DMS53 (cell line): Measurements from ENCODE around the gene ID1.
A peak's percentile ranks its signal among the peaks of the same experiment; 100 is the strongest.
"Not testable (repeated sequence)": the region's sequence is repeated elsewhere in the genome, so short reads cannot be mapped to it uniquely, and the experiment has no call there.

Experiments used
- DNase-seq: peaks from one replicate; lab custom pipeline; 2025; lab: John Stamatoyannopoulos, UW

ID1 gene

DNA sequence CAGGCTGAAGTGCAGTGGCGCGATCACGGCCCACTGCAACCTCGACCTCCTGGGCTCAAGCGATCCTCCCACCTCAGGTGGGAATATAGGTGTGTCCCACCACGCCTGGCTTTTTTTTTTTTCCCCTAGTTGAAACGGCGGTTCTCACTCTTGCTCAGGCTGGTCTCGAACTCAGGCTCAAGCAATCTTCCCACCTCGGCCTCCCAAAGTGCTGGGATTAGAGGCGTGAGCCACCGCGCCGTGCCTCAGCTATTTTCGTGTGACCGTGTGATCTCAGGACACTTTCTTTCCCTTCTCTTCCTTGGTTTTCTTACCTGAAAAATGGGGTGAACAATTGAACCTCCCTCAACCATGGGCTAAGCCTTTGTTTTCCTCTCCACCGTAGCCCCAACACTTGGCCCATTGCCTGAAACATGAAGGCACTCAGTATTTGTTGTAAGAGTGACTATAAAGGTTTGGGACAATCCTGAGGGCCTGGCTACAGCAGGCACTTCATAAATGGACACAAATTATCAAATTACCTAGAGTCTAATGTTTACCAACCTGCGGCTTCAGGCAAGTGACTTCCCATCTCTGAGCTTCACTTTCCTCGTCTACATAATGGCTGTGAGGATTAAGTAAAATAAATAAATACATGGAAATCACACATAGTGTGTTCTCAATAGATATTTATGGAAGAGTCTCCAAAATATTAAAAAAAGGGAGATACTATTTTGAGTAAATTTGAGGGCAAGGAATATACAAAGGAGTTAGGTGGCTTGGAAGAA, 31.4 kb upstream of the ID1 start:
- peak; percentile 95 for DNase-seq

DNA sequence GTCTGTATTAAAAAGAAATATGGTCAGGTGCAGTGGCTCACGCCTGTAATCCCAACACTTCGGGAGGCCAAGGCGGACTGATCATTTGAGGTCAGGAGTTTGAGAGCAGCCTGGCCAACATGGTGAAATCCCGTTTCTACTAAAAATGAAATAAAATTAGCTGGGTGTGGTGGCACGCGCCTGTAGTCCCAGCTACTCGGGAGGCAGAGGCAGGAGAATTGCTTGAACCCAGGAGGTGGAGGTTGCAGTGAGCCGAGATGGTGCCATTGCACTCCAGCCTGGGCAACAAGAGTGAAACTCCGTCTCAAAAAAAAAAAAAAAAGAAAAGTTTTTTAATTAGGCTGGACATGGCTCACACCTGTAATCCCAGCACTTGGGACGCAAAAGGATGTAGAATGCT, 30.1 kb upstream of the ID1 start:
- DNase-seq: not testable (repeated sequence)

DNA sequence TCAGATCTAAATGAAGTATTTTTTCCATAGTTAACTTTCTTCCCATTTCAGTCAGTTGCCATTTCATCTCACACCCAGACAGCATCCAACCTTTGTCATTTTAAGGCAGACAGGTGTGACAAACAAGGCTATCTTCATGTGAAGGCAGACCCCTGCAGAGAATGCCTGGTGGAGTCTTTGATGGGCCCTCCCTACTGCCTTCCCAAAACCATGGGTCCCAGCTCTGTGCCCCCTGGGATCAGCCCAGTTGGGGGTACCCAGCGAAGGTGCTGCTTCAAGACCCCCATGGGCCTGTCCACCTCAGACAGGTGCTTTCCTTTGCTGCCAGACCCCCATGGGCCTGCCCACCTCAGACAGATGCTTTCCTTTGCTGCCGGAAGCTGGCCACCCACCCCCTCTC, 28.3 kb upstream of the ID1 start:
- no peak for DNase-seq

DNA sequence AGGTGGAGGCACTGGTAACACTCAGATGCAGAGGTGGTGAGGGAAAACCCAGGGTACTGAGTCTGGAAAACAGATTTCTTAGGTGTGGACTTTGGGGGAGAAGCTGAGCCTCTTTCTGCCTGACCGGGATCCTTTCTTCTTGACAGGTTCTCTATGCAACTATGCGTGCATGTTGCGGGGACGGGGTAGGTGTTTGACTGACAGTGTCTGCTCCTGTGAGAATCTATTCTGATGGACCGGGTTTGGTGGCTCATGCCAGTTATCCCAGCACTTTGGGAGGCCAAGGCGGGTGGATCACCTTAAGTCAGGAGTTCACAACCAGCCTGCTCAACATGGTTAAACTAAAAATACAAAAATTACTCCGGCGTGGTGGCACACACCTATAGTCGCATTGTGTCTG, 27.9 kb upstream of the ID1 start:
- DNase-seq: no peak

DNA sequence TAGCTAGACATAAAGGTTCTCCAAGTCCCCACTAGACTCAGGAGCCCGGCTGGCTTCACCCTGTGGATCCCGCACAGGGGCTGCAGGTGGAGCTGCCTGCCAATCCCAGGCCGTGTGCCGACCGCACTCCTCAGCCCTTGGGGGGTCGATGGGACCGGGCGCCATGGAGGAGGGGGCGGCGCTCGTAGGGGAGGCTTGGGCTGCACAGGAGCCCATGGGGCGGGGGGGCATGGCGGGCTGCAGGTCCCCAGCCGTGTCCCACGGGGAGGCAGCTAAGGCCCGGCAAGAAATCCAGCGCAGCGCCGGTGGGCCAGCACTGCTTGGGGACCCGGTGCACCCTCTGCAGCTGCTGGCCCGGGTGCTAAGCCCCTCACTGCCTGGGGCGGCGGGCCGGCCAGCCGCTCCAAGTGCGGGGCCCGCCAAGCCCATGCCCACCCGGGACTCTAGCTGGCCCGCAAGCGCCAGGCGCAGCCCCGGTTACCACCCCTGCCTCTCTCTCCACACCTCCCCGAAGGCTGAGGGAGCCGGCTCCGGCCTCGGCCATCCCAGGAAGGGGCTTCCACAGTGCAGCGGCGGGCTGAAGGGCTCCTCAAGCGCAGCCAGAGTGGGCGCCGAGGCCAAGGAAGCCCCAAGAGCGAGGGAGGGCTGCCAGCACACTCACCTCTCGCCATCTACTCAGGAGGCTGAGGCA, 26.5 kb upstream of the ID1 start:
- no peak for DNase-seq

DNA sequence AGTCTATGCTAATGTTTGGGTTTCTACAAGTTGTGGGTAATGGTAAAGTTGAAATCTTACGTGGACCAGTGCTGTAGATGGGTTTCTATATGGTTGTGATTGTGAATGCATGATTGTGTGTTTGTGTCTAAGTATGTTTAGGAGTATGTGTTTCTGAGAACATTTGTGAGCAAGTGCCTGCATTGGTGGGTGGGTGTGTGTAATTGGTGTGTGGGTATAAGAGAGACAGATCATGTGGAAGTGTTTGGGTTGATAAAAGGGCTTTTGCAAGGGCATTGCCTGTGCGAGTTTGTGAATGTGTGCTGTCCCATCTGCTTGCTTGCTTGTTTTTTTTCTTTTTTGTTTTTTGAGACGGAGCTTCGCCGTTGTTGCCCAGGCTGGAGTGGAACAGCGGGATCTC, 25.8 kb upstream of the ID1 start:
- DNase-seq: no peak

DNA sequence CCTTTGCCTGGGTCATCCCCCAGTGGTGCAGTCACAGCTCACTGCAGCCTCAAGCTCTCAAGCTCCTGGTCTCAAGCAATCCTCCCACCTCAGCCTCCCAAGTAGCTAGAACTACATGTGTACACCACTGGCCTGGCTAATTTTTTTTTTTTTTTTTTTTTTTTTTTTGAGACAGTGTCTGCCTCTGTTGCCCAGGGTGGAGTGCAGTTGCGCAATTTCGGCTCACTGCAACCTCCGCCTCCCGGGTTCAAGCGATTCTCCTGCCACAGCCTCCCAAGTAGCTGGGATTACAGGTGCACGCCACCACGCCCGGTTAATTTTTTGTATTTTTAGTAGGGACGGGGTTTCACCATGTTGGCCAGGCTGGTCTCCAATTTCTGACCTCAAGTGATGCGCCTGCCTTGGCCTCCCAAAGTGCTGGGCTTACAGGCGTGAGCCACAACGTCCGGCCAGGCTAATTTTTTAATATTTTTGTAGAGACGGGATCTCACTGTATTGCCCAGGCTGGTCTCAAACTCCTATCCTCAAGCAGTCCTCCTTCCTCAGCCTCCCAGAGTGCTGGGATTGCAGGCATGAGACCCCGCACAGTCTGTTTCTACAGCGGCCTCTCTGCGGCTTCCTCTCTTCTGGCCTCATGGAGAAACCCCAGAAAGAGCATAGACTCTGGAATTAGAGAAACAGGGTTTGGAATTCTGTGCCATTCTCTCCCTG, 25.0 kb upstream of the ID1 start:
- DNase-seq: not testable (repeated sequence)

DNA sequence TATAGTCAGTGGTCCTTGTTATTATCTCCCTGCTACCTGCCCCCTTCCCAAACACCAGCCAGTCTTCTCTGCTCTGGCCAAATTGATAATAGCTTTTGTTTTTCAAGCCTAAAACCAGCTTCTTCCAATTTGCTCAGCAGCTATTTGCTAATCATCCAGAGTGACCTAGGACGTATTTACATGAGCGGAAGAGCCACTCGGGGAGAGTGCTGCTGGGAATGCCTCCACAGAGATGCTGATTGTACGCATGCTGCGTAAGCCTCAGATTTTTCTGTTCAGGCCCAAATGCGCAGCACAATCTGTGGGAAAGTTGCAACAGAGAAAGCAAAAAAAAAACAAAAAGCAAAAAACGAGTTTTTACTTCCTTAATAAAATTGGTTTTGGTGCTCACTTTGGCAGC, 24.4 kb upstream of the ID1 start:
- DNase-seq: no peak

DNA sequence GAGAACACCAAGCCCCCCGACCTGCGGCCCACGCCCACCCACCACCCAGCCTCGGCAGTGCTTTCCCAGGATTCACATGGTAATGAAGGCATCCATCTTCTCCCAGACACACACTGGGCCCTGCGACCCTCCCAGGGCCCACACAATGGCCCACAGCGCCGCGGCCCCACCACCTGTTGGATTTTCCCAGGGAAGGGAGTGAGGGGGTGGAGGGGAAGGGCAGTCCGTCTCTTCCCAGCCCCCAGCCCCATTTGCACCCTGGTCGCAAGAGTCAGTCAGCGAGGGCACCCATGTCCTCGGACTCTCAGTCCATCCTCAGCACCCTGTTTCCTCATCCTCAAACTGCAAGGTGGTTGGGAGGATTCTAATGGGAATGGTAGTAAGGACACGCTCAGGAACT, 23.7 kb upstream of the ID1 start:
- DNase-seq: no peak

DNA sequence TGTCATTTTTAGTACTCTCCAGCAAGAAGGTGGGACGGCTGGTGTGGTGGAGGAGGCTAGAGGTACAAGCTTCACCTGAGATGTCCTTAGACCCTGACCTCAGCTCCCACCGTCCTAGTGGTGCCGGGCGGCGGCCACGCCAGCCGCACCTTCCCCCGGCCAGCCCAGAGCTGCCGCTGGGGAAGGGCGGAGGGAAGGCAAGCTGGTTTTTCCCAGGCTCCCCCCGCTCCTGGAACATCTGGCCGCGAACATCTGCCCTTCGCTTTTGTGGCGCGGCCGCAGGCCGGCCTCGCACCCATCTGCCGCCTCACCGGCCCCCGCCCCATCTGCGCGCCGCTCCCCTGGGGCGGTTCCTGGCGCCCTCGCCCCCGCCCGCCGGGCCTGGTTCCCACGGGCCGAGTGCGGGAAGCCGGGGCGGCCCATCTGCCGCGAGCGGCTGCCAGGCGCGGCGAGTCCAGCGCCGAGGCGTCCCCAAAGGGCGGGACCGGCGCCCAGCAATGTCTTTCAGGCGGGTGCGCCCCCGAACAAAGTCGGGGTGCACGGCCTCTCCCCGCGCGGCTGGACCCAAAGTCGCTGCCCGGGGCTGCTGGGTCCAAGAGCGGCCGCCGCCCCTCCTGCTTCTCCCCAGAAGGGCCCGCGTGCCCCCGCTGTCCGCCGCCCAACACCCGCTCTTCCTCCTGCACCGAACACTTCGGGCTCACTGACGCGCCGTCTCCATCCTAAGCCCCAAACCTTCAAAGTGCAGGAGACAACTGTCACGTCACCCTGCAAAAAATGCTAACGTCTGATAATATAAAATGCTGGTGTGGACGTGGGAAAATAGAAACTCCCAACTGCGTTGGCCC, 17.3 kb upstream of the ID1 start:
- DNase-seq: peak; percentile 74

DNA sequence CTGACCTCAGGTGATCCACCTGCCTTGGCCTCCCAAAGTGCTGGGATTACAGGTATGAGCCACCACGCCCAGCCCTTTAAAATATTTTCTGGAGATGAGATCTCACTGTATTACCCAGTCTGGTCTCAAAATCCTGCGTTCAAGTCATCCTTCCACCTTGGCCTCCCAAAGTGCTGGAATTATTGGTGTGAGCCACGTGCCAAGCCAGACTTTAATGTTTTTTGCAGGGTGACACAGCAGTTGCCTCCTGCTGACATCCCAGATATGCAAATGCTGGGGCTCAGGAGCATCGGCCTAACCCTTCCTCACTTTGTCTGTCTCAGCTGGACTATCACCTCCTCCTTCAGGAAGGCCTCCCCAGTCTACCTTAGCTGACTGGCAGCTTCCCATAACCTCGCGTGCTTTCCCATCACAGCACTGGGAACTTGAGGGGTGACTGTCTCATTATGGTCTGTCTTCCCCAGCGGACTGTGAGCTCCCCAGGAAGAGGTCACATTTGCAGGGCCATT, 14.3 kb upstream of the ID1 start:
- no peak for DNase-seq

DNA sequence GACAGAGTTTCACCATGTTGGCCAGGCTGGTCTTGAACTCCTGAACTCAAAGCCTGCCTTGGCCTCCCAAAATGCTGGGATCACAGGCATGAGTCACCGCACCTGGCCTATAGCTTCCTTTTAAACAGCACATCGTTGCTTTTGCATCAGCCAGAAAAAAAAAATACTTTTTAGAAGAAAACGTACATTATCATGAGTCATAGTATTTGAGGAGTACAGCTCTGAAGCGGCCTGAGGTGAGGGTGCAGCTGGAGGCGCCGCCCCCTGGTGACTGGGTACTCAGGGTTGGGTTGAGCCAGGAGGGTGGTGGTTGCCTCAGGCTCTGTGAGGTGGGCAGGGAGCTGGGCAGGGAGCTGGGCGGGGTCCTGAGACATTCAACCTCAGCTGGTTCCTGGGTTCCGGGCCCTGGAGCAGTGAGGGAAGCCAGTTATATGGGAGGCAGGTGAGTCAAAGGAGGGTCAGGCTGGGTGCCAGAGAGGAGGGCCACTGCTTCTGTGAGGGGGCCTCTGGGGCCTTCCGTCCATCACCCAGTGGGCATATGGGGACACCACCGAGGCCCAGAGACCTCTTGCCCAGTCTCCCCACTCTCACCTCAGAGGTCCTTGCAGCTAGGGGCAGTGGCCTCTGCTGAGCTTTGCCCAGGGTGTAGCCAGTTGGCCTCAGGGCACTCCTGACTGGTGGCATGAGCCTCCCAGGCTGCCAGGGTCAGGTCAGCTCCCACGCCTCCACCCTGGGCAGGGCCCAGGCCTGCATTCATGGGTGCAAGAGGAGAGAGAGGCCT, 11.7 kb upstream of the ID1 start:
- DNase-seq: peak; percentile 94

DNA sequence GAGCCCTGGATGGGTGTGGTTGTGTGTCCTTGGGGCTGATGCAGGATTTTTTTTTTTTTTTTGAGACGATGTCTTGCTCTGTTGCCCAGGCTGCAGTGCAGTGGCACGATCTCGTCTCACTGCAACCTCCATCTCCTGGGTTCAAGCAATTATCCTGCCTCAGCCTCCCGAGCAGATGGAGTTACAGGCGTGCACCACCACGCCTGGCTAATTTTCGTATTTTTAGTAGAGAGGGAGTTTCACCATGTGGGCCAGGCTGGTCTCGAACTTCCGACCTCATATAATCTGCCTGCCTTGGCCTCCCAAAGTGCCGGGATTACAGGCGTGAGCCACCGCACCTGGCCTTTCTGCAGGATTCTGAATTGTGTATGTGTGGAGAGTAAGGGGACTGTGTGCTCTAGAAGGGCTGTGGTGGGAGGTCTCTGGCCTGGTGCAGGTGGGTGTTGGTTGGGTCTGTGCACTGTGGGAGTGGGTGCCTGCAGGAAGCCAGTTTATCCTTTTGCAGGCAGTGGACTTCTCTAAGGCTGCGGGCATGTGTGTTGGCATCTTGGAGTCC, 11.0 kb upstream of the ID1 start:
- no peak for DNase-seq

DNA sequence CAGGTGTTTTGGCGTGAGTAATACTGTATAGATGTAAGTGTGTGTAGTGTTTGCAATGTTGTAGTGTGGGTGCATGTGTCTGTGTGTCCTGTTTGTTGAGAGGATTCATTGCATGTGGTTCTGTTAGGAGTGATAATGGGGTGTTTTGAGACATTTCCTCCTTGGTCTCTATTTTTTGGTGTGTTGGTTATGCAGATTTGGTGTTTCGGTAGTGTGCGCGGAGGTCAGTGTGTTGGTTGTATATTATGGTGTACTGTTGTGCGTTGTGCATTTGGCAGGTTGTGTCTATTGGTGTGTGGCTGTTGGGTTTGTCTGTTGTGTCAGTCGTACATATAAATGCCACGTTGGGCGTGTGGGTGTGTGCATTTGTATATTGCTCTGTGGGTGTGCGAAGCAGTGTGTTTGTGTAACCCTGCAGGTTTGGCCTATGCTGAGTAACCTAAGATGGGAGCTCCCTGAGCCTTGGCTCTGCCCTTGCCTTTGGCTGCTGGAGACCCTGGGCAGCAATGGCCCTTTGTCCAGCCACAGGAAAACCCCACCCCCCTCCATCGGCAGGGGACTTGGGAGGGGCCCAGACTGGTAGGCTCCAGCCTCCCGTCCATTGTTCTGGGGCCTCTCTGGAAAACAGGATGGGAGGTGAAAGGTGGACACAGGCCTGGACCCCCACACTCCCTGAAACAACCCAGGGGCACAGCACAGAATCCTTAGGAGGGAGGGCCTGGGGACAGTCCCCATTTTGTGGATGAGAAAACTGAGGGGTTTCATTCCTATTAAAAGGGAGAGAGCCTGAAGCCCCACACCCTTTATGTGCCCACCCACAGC, 10.3 kb upstream of the ID1 start:
- peak; percentile 42 for DNase-seq

DNA sequence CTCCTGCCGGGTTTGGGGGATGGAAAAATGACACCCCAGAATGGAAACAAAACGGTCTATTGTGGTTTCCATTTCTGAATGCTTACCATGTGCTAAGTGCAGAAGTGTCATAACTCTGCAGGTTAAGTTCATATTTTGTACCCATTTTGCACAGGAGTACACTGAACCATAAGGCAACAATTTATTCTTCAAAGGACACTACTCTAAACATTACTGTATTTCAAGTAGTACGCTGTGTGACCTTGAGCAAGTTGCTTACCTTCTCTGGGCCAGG, 9.8 kb upstream of the ID1 start:
- no peak for DNase-seq

DNA sequence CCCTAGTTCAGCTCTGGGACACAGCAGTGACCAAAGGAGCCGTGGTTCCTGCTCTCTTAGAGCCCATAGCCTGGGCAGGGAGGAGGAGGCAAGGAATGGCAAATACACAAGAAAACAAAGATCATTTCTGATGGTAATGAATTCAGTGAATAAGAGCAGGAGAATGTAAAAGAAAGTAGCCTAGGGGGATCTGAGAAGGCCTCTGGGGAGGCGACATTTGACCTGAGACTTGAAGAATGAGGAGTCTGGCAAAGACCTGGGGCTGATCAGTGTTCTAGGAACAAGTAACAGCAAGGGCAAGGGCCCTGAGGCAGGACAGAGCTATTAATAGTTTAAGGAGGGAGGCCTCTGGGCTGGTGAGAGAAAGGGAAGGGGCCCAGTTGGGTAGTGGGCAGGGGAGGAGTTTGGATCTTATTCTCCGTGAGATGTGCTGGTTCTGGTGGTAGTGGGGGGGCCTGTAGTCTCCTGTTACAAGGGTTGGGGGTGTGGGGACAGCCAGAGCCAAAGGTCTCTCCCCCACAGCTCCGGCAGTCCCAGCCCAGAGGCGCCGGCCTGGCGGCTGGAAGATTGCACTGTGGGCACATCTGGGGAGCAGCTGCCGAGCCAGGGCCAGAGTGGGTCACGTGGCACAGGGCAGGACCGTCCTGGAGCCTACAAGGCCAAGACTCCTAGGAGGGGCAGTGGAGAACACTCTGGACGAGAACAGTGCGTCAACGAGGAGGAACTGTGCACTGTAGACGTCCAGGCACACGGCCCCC, 9.3 kb upstream of the ID1 start:
- peak; percentile 45 for DNase-seq

DNA sequence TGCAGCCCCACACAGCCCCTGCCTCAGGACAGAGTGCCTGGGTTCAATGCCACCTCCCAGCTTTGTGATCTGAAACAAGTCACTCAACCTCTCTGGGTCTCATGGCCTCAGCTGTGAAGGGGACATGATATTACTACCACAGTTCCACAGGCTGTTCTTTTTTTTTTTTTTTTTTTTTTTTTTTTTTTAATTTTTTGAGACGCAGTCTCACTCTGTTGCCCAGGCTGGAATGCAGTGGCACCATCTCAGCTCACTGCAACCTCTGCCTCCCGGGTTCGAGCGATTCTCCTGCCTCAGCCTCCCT, 8.7 kb upstream of the ID1 start:
- DNase-seq: not testable (repeated sequence)

DNA sequence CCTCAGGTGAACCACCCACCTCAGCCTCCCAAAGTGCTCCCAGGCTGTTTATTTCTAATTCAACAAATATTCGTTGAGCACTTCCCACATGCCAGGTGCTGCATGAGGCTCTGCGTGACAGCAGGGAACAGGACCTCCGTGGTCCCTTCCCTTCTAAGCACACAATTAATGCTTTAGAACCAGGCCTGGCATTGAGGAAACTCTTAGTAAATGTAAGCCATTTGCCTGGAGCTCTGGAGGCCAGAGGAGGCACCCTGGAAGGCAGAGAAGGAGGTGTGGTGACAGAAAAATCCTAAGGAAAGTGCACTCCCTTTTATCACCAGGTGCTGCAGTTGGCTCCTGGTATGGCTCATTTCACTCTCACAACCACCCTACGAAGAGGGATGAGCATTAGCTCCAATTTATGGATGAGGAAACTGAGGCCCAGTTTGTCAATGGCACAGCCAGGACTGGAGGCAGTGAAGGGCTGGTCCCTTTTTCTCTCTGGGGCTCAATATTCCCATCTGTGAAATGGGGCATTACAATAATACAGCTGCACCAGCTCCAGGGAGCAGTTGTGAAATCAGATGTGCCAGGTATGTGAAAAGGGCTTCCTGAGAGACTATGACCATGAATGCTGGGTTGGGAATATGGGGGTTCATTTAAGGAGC, 8.1 kb upstream of the ID1 start:
- peak; percentile 58 for DNase-seq

DNA sequence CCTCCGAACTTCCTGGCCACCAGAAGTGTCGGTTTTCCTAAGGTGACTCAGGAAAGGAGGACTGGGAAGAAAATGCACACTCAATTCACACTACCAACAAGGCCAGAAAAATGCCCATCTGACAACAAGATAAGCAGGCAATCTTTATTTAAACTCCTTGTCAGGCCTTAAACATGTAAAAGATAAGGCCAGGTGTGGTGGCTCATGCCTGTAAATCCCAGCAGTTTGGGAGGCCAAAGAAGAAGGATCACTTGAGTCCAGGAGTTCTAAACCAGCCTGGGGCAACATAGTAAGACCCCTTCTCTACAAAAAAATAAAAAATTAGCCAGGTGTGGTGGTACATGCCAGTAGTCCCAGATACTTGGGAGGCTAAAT, 7.6 kb upstream of the ID1 start:
- DNase-seq: no peak
